Femur (tissue), 1 donor: ENCODE data around the gene TIFAB.
A peak's percentile ranks its signal among the peaks of the same experiment; 100 is the strongest.

ENCODE experiments used
- DNase-seq: peaks from one replicate; pipeline ENCODE4 v3.0.0-alpha.2; 2017

The TIFAB gene

GRCh38 chr5:135422419-135422818, 29.7 kb downstream of the TIFAB start:
- DNase-seq = no peak

GRCh38 chr5:135417083-135417482, 35.1 kb downstream of the TIFAB start:
- no peak for DNase-seq

GRCh38 chr5:135405082-135405481, 47.1 kb downstream of the TIFAB start:
- no peak for DNase-seq

GRCh38 chr5:135402031-135402430, 50.1 kb downstream of the TIFAB start:
- no peak for DNase-seq

GRCh38 chr5:135400866-135401265, 51.3 kb downstream of the TIFAB start:
- DNase-seq = no peak

GRCh38 chr5:135399794-135400542, 52.2 kb downstream of the TIFAB start:
- peak; percentile 48 for DNase-seq

GRCh38 chr5:135398855-135399793, 53.0 kb downstream of the TIFAB start, which contains the start of gene MACROH2A1:
TSS of gene MACROH2A1 (minus strand) at chr5:135399231. CDS start at chr5:135389093, 10,138 bp downstream.
- peak; percentile 93 for DNase-seq

GRCh38 chr5:135398160-135398854, 53.8 kb downstream of the TIFAB start:
- DNase-seq = peak; percentile 56
